Activated CD4-positive, alpha-beta T cell treated with anti-CD3 and anti-CD28 coated beads, Interleukin-2, amount 10 ng/mL, durations not matched to agents 7 days and 5 days (primary cell): ENCODE results near the gene FGF2. TPM values are rescaled to one million over a fixed set of nuclear protein-coding genes. Genes with fewer than 3 reads are reported as not detected.
"Not testable (repeated sequence)": the region's sequence is repeated elsewhere in the genome, so short reads cannot be mapped to it uniquely, and the experiment has no call there.

Source experiments
- CTCF ChIA-PET: fragments of 350-600 bp; sonication (Branson Sonifier 250); formaldehyde crosslinking; loops from one replicate; lab custom pipeline; 2021; ENCODE audit warnings: antibody characterized with exemption; lab: Charles Lee
- POLR2A ChIA-PET: fragments of 350-600 bp; sonication (Branson Sonifier 250); formaldehyde crosslinking; loops from one replicate; lab custom pipeline; 2021; ENCODE audit warnings: antibody characterized with exemption; lab: Charles Lee
- DNase-seq: peaks from one replicate; pipeline ENCODE4 v3.0.0-alpha.2; 2020
- H3K27ac Mint-ChIP-seq: one replicate; pipeline ENCODE4 v1.8.0; 2021; ENCODE audit warnings: mild to moderate bottlenecking, moderate library complexity, mixed read lengths
- H3K27me3 Mint-ChIP-seq: one replicate; pipeline ENCODE4 v1.8.0; 2021; ENCODE audit warnings: mixed read lengths
- H3K36me3 Mint-ChIP-seq: one replicate; pipeline ENCODE4 v1.8.0; 2021; ENCODE audit warnings: low read depth, mixed read lengths
- H3K4me1 Mint-ChIP-seq: one replicate; pipeline ENCODE4 v1.8.0; 2021; ENCODE audit warnings: mixed read lengths
- H3K4me3 Mint-ChIP-seq: one replicate; pipeline ENCODE4 v1.8.0; 2021; ENCODE audit warnings: mild to moderate bottlenecking, moderate library complexity, mixed read lengths
- H3K9me3 Mint-ChIP-seq: one replicate; pipeline ENCODE4 v1.8.0; 2021; ENCODE audit warnings: mixed read lengths
- total RNA-seq, 2 experiments: library from RNA; stranded (reverse); gene quantifications; one replicate each; pipeline ENCODE4 v1.2.3, GENCODE V29; 2021

FGF2 gene
- under 1 TPM in 1 of 2 experiments, not detected in 1; 0.02 TPM for total RNA-seq

GRCh38 chr4:122826553-122827257 is at the start of gene FGF2:
Gene FGF2, plus strand, starts transcription at chr4:122826831. Its CDS starts 344 bp downstream, at chr4:122827175.
- DNase-seq = no peak
- peaks cover 18% of the 10 kb centered on the region for H3K4me1 Mint-ChIP-seq
- peaks cover 8% of the 10 kb centered on the region for H3K36me3 Mint-ChIP-seq
- no peak within 1 kb of the TSS for H3K27ac Mint-ChIP-seq
- peak within 1 kb of the TSS; percentile 72 for H3K4me3 Mint-ChIP-seq
- POLR2A ChIA-PET = no interaction called here
- CTCF ChIA-PET = no interaction called here
- H3K9me3 Mint-ChIP-seq = no peaks in the 10 kb centered on the region
- H3K27me3 Mint-ChIP-seq = peaks cover 68% of the 10 kb centered on the region

GRCh38 chr4:122776916-122777315 is 49.7 kb upstream of the FGF2 start:
- POLR2A ChIA-PET = no interaction called here
- H3K9me3 Mint-ChIP-seq = peaks cover 3% of the 10 kb centered on the region
- CTCF ChIA-PET = interaction anchor here (0.7 kb wide), 1 partner anchor 22 kb away, joined by 3 read pairs; no protein-coding TSS in a partner anchor
- H3K36me3 Mint-ChIP-seq = no peaks in the 10 kb centered on the region
- H3K27me3 Mint-ChIP-seq = peaks cover 14% of the 10 kb centered on the region
- DNase-seq = no peak
- H3K27ac Mint-ChIP-seq = no peak overlapping the region
- H3K4me3 Mint-ChIP-seq = no peak overlapping the region
- H3K4me1 Mint-ChIP-seq = no peaks in the 10 kb centered on the region

GRCh38 chr4:122777846-122778673 is 48.6 kb upstream of the FGF2 start:
- DNase-seq = no peak
- H3K36me3 Mint-ChIP-seq = no peaks in the 10 kb centered on the region
- H3K4me1 Mint-ChIP-seq = no peaks in the 10 kb centered on the region
- no peak overlapping the region for H3K27ac Mint-ChIP-seq
- no peak overlapping the region for H3K4me3 Mint-ChIP-seq
- peaks cover 3% of the 10 kb centered on the region for H3K9me3 Mint-ChIP-seq
- ChIA-PET POLR2A (no interaction called here), CTCF (interaction anchor here (0.7 to 1.2 kb wide), 2 partner anchors 74 to 304 kb away, joined by 3 read pairs; no protein-coding TSS in a partner anchor)
- H3K27me3 Mint-ChIP-seq = peaks cover 7% of the 10 kb centered on the region

- Mint-ChIP-seq H3K36me3 (peaks cover 3% of the 10 kb centered on the region), H3K27me3 (peaks cover 4% of the 10 kb centered on the region), H3K27ac (no peak overlapping the region), H3K4me3 (no peak overlapping the region), H3K9me3 (peaks cover 13% of the 10 kb centered on the region), H3K4me1 (peaks cover 23% of the 10 kb centered on the region)
- CTCF ChIA-PET = interaction anchor here (0.9 kb wide), 1 partner anchor 141 kb away, joined by 6 read pairs; the partner anchor contains the start of gene NUDT6
- POLR2A ChIA-PET = no interaction called here
- no peak for DNase-seq
Observed at GRCh38 chr4:122781486-122781885, 45.1 kb upstream of the FGF2 start.

GRCh38 chr4:122783301-122784215 is 43.1 kb upstream of the FGF2 start:
- H3K9me3 Mint-ChIP-seq = peaks cover 12% of the 10 kb centered on the region
- peaks cover 24% of the 10 kb centered on the region for H3K4me1 Mint-ChIP-seq
- no peak overlapping the region for H3K27ac Mint-ChIP-seq
- DNase-seq = no peak
- ChIA-PET CTCF (no interaction called here), POLR2A (interaction anchor here (0.6 kb wide), 2 partner anchors 71 to 228 kb away, joined by 3 read pairs; no protein-coding TSS in a partner anchor)
- peaks cover 4% of the 10 kb centered on the region for H3K27me3 Mint-ChIP-seq
- no peak overlapping the region for H3K4me3 Mint-ChIP-seq
- peaks cover 3% of the 10 kb centered on the region for H3K36me3 Mint-ChIP-seq

- H3K27me3 Mint-ChIP-seq = peaks cover 4% of the 10 kb centered on the region
- CTCF ChIA-PET = no interaction called here
- peaks cover 3% of the 10 kb centered on the region for H3K36me3 Mint-ChIP-seq
- H3K4me1 Mint-ChIP-seq = peaks cover 24% of the 10 kb centered on the region
- H3K9me3 Mint-ChIP-seq = peaks cover 12% of the 10 kb centered on the region
- H3K4me3 Mint-ChIP-seq = no peak overlapping the region
- DNase-seq = no peak
- POLR2A ChIA-PET = no interaction called here
- H3K27ac Mint-ChIP-seq = no peak overlapping the region
Observed at GRCh38 chr4:122784261-122784660, 42.4 kb upstream of the FGF2 start.

- Mint-ChIP-seq H3K4me3 (no peak overlapping the region), H3K27me3 (peaks cover 4% of the 10 kb centered on the region), H3K9me3 (peaks cover 12% of the 10 kb centered on the region), H3K36me3 (peaks cover 3% of the 10 kb centered on the region), H3K27ac (no peak overlapping the region), H3K4me1 (peaks cover 24% of the 10 kb centered on the region)
- ChIA-PET POLR2A (no interaction called here), CTCF (interaction anchor here (0.7 to 1.4 kb wide), 3 partner anchors 19 to 53 kb away, joined by 3 read pairs; no protein-coding TSS in a partner anchor)
- DNase-seq = no peak
Observed at GRCh38 chr4:122785099-122785498, 41.5 kb upstream of the FGF2 start.

- POLR2A ChIA-PET, DNase-seq: not testable (repeated sequence)
Observed at GRCh38 chr4:122786296-122786695, 40.3 kb upstream of the FGF2 start.

GRCh38 chr4:122786920-122787319 is 39.7 kb upstream of the FGF2 start:
- Mint-ChIP-seq H3K9me3 (peaks cover 12% of the 10 kb centered on the region), H3K4me1 (peaks cover 24% of the 10 kb centered on the region)
- H3K27ac Mint-ChIP-seq, DNase-seq, H3K36me3 Mint-ChIP-seq, H3K27me3 Mint-ChIP-seq, H3K4me3 Mint-ChIP-seq: not testable (repeated sequence)
- POLR2A ChIA-PET = interaction anchor here (0.9 kb wide), 1 partner anchor 973 kb away, joined by 7 read pairs; no protein-coding TSS in a partner anchor
- CTCF ChIA-PET = interaction anchor here (1.1 kb wide), 1 partner anchor 15 kb away, joined by 3 read pairs; no protein-coding TSS in a partner anchor

More at GRCh38 chr4:122786296-122786695, 40.3 kb upstream of the FGF2 start:
- peaks cover 12% of the 10 kb centered on the region for H3K9me3 Mint-ChIP-seq
- H3K36me3 Mint-ChIP-seq, H3K27me3 Mint-ChIP-seq, H3K4me3 Mint-ChIP-seq, H3K27ac Mint-ChIP-seq: not testable (repeated sequence)
- peaks cover 24% of the 10 kb centered on the region for H3K4me1 Mint-ChIP-seq
- CTCF ChIA-PET = interaction anchor here (1.4 kb wide), 1 partner anchor 20 kb away, joined by 3 read pairs; no protein-coding TSS in a partner anchor

GRCh38 chr4:122787940-122788339 is 38.7 kb upstream of the FGF2 start:
- Mint-ChIP-seq H3K27ac (no peak overlapping the region), H3K4me3 (no peak overlapping the region), H3K27me3 (no peaks in the 10 kb centered on the region), H3K4me1 (peaks cover 24% of the 10 kb centered on the region), H3K9me3 (peaks cover 12% of the 10 kb centered on the region), H3K36me3 (peaks cover 3% of the 10 kb centered on the region)
- CTCF ChIA-PET = interaction anchor here (1.1 kb wide), 1 partner anchor 14 kb away, joined by 3 read pairs; no protein-coding TSS in a partner anchor
- POLR2A ChIA-PET = interaction anchor here (0.9 kb wide), 1 partner anchor 974 kb away, joined by 7 read pairs; no protein-coding TSS in a partner anchor
- no peak for DNase-seq

GRCh38 chr4:122788935-122789334 is 37.7 kb upstream of the FGF2 start:
- H3K27ac Mint-ChIP-seq = no peak overlapping the region
- CTCF ChIA-PET = interaction anchor here (0.7 kb wide), 2 partner anchors 9 to 1854 kb away, joined by 3 to 4 read pairs; no protein-coding TSS in a partner anchor

GRCh38 chr4:122793811-122794210 is 32.8 kb upstream of the FGF2 start:
- Mint-ChIP-seq H3K27me3 (peaks cover 2% of the 10 kb centered on the region), H3K27ac (no peak overlapping the region), H3K4me3 (no peak overlapping the region), H3K36me3 (no peaks in the 10 kb centered on the region), H3K4me1 (peaks cover 6% of the 10 kb centered on the region), H3K9me3 (no peaks in the 10 kb centered on the region)
- CTCF ChIA-PET = no interaction called here
- POLR2A ChIA-PET = no interaction called here
- DNase-seq = no peak

More at GRCh38 chr4:122788935-122789334, 37.7 kb upstream of the FGF2 start:
- Mint-ChIP-seq H3K36me3 (peaks cover 3% of the 10 kb centered on the region), H3K4me3 (no peak overlapping the region), H3K4me1 (peaks cover 24% of the 10 kb centered on the region), H3K27me3 (no peaks in the 10 kb centered on the region), H3K9me3 (peaks cover 12% of the 10 kb centered on the region)
- POLR2A ChIA-PET = no interaction called here
- no peak for DNase-seq
